Lower leg skin (tissue), 3 donors: Measurements from ENCODE around the gene SESTD1.

Experiments used
- CTCF ChIP-seq, 3 donors: fragments of 450-650 bp; IDR thresholded peaks; one replicate each; pipeline ENCODE4 v1.5.1; 2016; ENCODE audit warnings: antibody characterized with exemption in 3 of 3, mild to moderate bottlenecking in 3 of 3, moderate library complexity in 2 of 3
- POLR2A ChIP-seq, 2 donors: fragments of 450-650 bp; IDR thresholded peaks; one replicate each; pipeline ENCODE4 v1.6.1; 2016 to 2017; ENCODE audit warnings: antibody characterized with exemption in 2 of 2, mild to moderate bottlenecking in 1 of 2, moderate library complexity in 1 of 2

DNA sequence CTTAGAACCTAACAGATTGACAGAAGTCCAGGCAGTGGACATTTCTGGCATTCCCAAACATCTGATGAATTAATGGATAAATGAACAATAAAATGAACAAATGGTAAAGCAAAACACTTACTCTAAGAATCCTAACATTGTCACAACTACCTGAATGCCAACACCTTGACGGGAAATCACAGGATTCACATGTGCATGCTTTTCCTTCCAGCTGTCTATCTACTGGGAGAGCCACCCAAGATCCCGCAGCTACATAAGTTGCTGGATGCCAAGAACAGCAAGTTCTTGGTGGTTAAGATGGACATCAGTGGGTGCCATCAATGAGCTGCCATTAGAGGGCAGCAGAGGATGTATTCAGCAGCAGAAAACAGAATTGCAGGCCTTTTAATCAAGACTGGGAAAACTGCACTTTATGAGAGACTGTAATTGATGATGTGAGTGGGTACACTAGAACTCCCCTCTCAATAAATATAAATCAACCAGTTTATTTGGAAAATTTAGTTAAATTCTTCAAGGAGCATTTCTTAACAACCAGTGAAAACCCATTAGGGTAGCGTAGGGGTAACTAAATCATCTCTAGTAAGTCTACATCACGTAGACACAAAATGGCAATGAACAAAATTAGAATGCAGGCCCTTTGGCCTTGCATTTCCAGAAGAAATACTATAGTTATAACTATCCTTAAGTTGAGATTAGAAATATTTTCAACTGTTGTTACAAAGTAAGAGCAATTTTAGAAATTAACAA lies 45.6 kb downstream of the SESTD1 start:
- TF ChIP-seq CTCF (IDR thresholded peaks at IDR 0.05) (peak in 1 of 3 donors; percentile 31), POLR2A (IDR thresholded peaks at IDR 0.05) (no peak)
